Mammary epithelial cell (primary cell): ENCODE data around the gene RETREG1.

Experiments used
- EZH2 ChIP-seq: IDR thresholded peaks from 2 replicates; pipeline ENCODE4 v1.6.1; 2012; ENCODE audit warnings: low read length, inconsistent platforms, borderline replicate concordance
- TF ChIP-seq, protein P1 (sequence below), 2 donors: IDR thresholded peaks in 1 of 2; conservative IDR thresholded peaks in 1 of 2; 2 replicates each; pipeline ENCODE4 v1.5.1; 2011 to 2012; ENCODE audit warnings: inconsistent platforms in 2 of 2, low read length in 2 of 2, mild to moderate bottlenecking in 2 of 2, control low read depth in 1 of 2, low read depth in 1 of 2; ENCODE audit not compliant: insufficient read depth in 1 of 2; ENCODE audit errors: extremely low read depth in 1 of 2

DNA sequence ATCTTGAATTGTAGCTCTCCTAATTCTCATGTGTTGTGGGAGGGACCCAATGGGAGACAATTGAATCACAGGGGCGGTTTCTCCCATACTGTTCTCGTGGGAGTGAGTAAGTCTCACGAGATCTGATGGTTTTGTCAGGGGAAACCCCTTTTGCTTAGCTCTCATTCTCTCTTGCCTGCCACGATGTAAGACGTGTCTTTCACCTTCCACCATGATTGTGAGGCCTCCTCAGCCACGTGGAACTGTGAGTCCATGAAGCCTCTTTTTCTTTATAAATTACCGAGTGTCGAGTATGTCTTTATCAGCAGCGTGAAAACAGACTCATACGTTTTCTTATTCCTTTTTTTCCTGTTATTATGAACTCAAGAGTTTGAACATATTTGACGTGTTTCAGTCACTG, 39.1 kb downstream of the RETREG1 start:
- TF ChIP-seq, protein P1, sequence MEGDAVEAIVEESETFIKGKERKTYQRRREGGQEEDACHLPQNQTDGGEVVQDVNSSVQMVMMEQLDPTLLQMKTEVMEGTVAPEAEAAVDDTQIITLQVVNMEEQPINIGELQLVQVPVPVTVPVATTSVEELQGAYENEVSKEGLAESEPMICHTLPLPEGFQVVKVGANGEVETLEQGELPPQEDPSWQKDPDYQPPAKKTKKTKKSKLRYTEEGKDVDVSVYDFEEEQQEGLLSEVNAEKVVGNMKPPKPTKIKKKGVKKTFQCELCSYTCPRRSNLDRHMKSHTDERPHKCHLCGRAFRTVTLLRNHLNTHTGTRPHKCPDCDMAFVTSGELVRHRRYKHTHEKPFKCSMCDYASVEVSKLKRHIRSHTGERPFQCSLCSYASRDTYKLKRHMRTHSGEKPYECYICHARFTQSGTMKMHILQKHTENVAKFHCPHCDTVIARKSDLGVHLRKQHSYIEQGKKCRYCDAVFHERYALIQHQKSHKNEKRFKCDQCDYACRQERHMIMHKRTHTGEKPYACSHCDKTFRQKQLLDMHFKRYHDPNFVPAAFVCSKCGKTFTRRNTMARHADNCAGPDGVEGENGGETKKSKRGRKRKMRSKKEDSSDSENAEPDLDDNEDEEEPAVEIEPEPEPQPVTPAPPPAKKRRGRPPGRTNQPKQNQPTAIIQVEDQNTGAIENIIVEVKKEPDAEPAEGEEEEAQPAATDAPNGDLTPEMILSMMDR (conservative IDR thresholded peaks at IDR 0.05 in 1 of 2, IDR thresholded peaks at IDR 0.05 in 1 of 2; ENCODE audit: extremely low read depth in 1 of 2, insufficient read depth in 1 of 2, low read depth in 1 of 2, low read length in 2 of 2): no peak
- TF ChIP-seq EZH2: no peak
